ENCODE measurements around the gene EXOSC5. TPM values are rescaled to one million over a fixed set of nuclear protein-coding genes. Genes with fewer than 3 reads are reported as not detected.
A peak's percentile ranks its signal among the peaks of the same experiment; 100 is the strongest.

Gene EXOSC5
- total RNA-seq: 12.2 to 17.0 TPM (median 12.5 TPM) in 3 replicates

- Mint-ChIP-seq H3K4me3 (peak within 1 kb of the TSS; percentile 100), H3K27me3 (ENCODE audit: low read depth) (no peaks in the 10 kb centered on the region), H3K36me3 (peaks cover 5% of the 10 kb centered on the region), H3K27ac (peak within 1 kb of the TSS; percentile 100), H3K4me1 (peaks cover 35% of the 10 kb centered on the region), H3K9me3 (no peaks in the 10 kb centered on the region)
- DNase-seq (ENCODE audit: low spot score in 2 of 2, unreplicated experiment in 2 of 2): peak; percentile 98 to 99
- TF ChIP-seq, protein P1, sequence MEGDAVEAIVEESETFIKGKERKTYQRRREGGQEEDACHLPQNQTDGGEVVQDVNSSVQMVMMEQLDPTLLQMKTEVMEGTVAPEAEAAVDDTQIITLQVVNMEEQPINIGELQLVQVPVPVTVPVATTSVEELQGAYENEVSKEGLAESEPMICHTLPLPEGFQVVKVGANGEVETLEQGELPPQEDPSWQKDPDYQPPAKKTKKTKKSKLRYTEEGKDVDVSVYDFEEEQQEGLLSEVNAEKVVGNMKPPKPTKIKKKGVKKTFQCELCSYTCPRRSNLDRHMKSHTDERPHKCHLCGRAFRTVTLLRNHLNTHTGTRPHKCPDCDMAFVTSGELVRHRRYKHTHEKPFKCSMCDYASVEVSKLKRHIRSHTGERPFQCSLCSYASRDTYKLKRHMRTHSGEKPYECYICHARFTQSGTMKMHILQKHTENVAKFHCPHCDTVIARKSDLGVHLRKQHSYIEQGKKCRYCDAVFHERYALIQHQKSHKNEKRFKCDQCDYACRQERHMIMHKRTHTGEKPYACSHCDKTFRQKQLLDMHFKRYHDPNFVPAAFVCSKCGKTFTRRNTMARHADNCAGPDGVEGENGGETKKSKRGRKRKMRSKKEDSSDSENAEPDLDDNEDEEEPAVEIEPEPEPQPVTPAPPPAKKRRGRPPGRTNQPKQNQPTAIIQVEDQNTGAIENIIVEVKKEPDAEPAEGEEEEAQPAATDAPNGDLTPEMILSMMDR (IDR thresholded peaks at IDR 0.05; ENCODE audit: unreplicated experiment): no peak
Measured at GRCh38 chr19:41397086-41398049, at the start of gene EXOSC5, which contains the start of gene BCKDHA. Gene EXOSC5, minus strand, starts transcription at chr19:41397359. Its CDS starts 31 bp downstream, at chr19:41397328. Gene BCKDHA, plus strand, starts transcription at chr19:41397818. Its CDS starts 10 bp downstream, at chr19:41397828.

DNA sequence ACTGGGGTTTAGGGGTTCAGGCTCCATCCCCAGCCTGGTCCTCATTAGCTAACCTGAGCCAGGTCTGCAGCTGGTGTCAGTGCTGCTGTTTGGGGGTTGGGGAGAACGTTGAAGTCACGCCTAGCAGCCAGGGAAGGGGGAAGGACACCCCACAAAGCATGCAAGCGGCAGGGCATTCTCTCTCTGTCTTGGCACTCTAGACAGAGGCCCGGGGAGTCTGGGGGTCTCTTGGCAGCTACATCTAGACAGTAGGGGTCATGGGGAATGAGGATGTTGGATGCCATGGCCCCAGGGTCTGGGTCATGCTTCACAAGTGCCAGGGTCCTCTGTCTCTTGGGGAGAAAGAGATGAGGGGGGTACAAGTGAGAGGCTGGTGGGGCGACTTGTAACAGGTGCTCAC, 48.4 kb upstream of the EXOSC5 start:
- peaks cover 38% of the 10 kb centered on the region for H3K27me3 Mint-ChIP-seq (ENCODE audit: low read depth)
- H3K4me1 Mint-ChIP-seq: peaks cover 2% of the 10 kb centered on the region
- no peaks in the 10 kb centered on the region for H3K9me3 Mint-ChIP-seq
- no peak for DNase-seq (ENCODE audit: low spot score in 2 of 2, unreplicated experiment in 2 of 2)
- TF ChIP-seq, protein P1 (IDR thresholded peaks at IDR 0.05; ENCODE audit: unreplicated experiment): no peak
- H3K27ac Mint-ChIP-seq: no peak overlapping the region
- no peak overlapping the region for H3K4me3 Mint-ChIP-seq
- no peaks in the 10 kb centered on the region for H3K36me3 Mint-ChIP-seq

GRCh38 chr19:41443813-41444455, 46.8 kb upstream of the EXOSC5 start:
- Mint-ChIP-seq H3K27me3 (ENCODE audit: low read depth) (peaks cover 34% of the 10 kb centered on the region), H3K4me1 (no peaks in the 10 kb centered on the region), H3K36me3 (no peaks in the 10 kb centered on the region), H3K9me3 (no peaks in the 10 kb centered on the region), H3K27ac (no peak overlapping the region), H3K4me3 (no peak overlapping the region)
- no peak for DNase-seq (ENCODE audit: low spot score in 2 of 2, unreplicated experiment in 2 of 2)
- TF ChIP-seq, protein P1 (IDR thresholded peaks at IDR 0.05; ENCODE audit: unreplicated experiment): no peak

- peaks cover 27% of the 10 kb centered on the region for H3K27me3 Mint-ChIP-seq (ENCODE audit: low read depth)
- DNase-seq (ENCODE audit: low spot score in 2 of 2, unreplicated experiment in 2 of 2): no peak
- TF ChIP-seq, protein P1 (IDR thresholded peaks at IDR 0.05; ENCODE audit: unreplicated experiment): no peak
- no peak within 1 kb of the TSS for H3K4me3 Mint-ChIP-seq
- peaks cover 5% of the 10 kb centered on the region for H3K4me1 Mint-ChIP-seq
- H3K36me3 Mint-ChIP-seq: no peaks in the 10 kb centered on the region
- H3K27ac Mint-ChIP-seq: no peak within 1 kb of the TSS
- no peaks in the 10 kb centered on the region for H3K9me3 Mint-ChIP-seq
Measured at GRCh38 chr19:41442473-41443355, 45.6 kb upstream of the EXOSC5 start, which contains the start of gene ERICH4. Gene ERICH4, plus strand, starts transcription at chr19:41443156. Its CDS starts 14 bp downstream, at chr19:41443170.

Measured in mesothelial cell of epicardium (in vitro differentiated cells).